H1 (cell line): ENCODE measurements around the gene DYNC2I2. TPM values are rescaled to one million over a fixed set of nuclear protein-coding genes. Genes with fewer than 3 reads are reported as not detected.

Source experiments
- CTCF ChIA-PET: fragments of 300-600 bp; sonication (Branson Sonifier 250); formaldehyde crosslinking; loops from one replicate; lab custom pipeline; 2021; ENCODE audit not compliant: partially characterized antibody; lab: Charles Lee
- POLR2A ChIA-PET: fragments of 300-600 bp; sonication (Branson Sonifier 250); formaldehyde crosslinking; loops from one replicate; lab custom pipeline; 2021; ENCODE audit warnings: inconsistent platforms; ENCODE audit not compliant: partially characterized antibody; lab: Charles Lee
- DNase-seq, 2 experiments: peaks; one replicate each; pipeline versions ENCODE4 v3.0.0 to v3.0.0-alpha.2; 2010 to 2022; ENCODE audit warnings: low spot score in 2 of 2, low read depth in 1 of 2, mixed read lengths in 1 of 2
- FAIRE-seq: peaks from 2 replicates; lab custom pipeline; 2011; peaks lifted over from hg19 to GRCh38; lab: Jason Lieb, UNC
- H2AFZ ChIP-seq: 2 replicates; pipeline ENCODE4 v1.8.1; 2012; ENCODE audit warnings: low read length, inconsistent platforms
- H2AK5ac ChIP-seq: 2 replicates; pipeline ENCODE4 v1.6.1; 2013; ENCODE audit warnings: low read depth, low read length
- H2BK120ac ChIP-seq: replicated peaks from 2 replicates; pipeline ENCODE3; 2013; ENCODE audit warnings: low read depth, low read length, inconsistent platforms
- H2BK12ac ChIP-seq: 2 replicates; pipeline ENCODE4 v1.6.1; 2013; ENCODE audit warnings: low read depth, low read length
- H2BK15ac ChIP-seq: 2 replicates; pipeline ENCODE4 v1.6.1; 2013; ENCODE audit warnings: low read length
- H2BK20ac ChIP-seq: 2 replicates; pipeline ENCODE4 v1.6.1; 2013; ENCODE audit warnings: low read length
- H2BK5ac ChIP-seq: 2 replicates; pipeline ENCODE4 v1.6.1; 2013; ENCODE audit warnings: low read depth, low read length
- H3K14ac ChIP-seq: 2 replicates; pipeline ENCODE4 v1.6.1; 2013; ENCODE audit warnings: inconsistent platforms; ENCODE audit not compliant: insufficient read length
- H3K18ac ChIP-seq: 2 replicates; pipeline ENCODE4 v1.6.1; 2013; ENCODE audit warnings: low read length; ENCODE audit errors: extremely low read depth
- H3K23ac ChIP-seq: 2 replicates; pipeline ENCODE4 v1.6.1; 2013; ENCODE audit warnings: inconsistent platforms; ENCODE audit not compliant: insufficient read length
- H3K23me2 ChIP-seq: 2 replicates; pipeline ENCODE4 v1.6.1; 2013; ENCODE audit warnings: low read depth, low read length
- H3K27ac ChIP-seq: 2 replicates; pipeline ENCODE4 v1.6.1; 2011; ENCODE audit warnings: low read depth, low read length, inconsistent platforms
- H3K27me3 ChIP-seq, 4 experiments: replicated peaks in 1 of 4; 1 replicate in 1 of 4; 2 replicates in 3 of 4; pipeline versions ENCODE4 v1.6.1 to v1.8.1; 2011 to 2013; ENCODE audit warnings: low read length in 3 of 4, mild to moderate bottlenecking in 3 of 4, inconsistent platforms in 2 of 4, mixed read lengths in 2 of 4, moderate library complexity in 1 of 4; ENCODE audit not compliant: control insufficient read depth in 3 of 4, insufficient read depth in 3 of 4; ENCODE audit errors: extremely low read depth in 1 of 4
- H3K36me3 ChIP-seq, 4 experiments: 2 replicates each; pipeline versions ENCODE4 v1.6.1 to v1.8.1; 2011 to 2013; ENCODE audit warnings: mild to moderate bottlenecking in 4 of 4, low read length in 3 of 4, moderate library complexity in 2 of 4, control low read depth in 1 of 4, inconsistent platforms in 1 of 4; ENCODE audit not compliant: insufficient read depth in 4 of 4, control insufficient read depth in 2 of 4
- H3K4ac ChIP-seq: replicated peaks from 2 replicates; pipeline ENCODE3; 2013; ENCODE audit warnings: low read length, low read depth, mixed read lengths, inconsistent platforms; ENCODE audit not compliant: insufficient read length
- H3K4me1 ChIP-seq, 4 experiments: replicated peaks in 1 of 4; 1 replicate in 1 of 4; 2 replicates in 3 of 4; pipeline versions ENCODE4 v1.6.1 to v1.8.1; 2011 to 2013; ENCODE audit warnings: low read length in 3 of 4, inconsistent platforms in 2 of 4, mixed read lengths in 1 of 4; ENCODE audit not compliant: insufficient read depth in 4 of 4, control insufficient read depth in 3 of 4
- H3K4me2 ChIP-seq, 2 experiments: 2 replicates each; pipeline versions ENCODE4 v1.6.1 to v1.8.1; 2011 to 2013; ENCODE audit warnings: low read depth in 2 of 2, low read length in 2 of 2, control low read depth in 1 of 2, inconsistent platforms in 1 of 2, mild to moderate bottlenecking in 1 of 2; ENCODE audit not compliant: insufficient read depth in 1 of 2
- H3K4me3 ChIP-seq, 4 experiments: fragments of 200-600, 300-600 bp in 1 of 4; sonication (generic), shearing (Covaris generic), sonication (Bioruptor Twin) in 1 of 4; 2 replicates each; pipeline versions ENCODE4 v1.5.1 to v1.8.1; 2011 to 2016; ENCODE audit warnings: low read length in 4 of 4, low read depth in 3 of 4, control low read depth in 2 of 4, inconsistent platforms in 2 of 4, mild to moderate bottlenecking in 2 of 4, mixed read lengths in 1 of 4, moderate library complexity in 1 of 4; ENCODE audit not compliant: insufficient read depth in 2 of 4; ENCODE audit errors: extremely low read depth in 1 of 4
- H3K56ac ChIP-seq: replicated peaks from 2 replicates; pipeline ENCODE3; 2013; ENCODE audit warnings: low read depth, mild to moderate bottlenecking, mixed read lengths, low read length, inconsistent platforms; ENCODE audit not compliant: insufficient read length
- H3K79me1 ChIP-seq: 2 replicates; pipeline ENCODE4 v1.6.1; 2013; ENCODE audit warnings: low read depth, low read length, control low read depth
- H3K79me2 ChIP-seq, 2 experiments: 2 replicates each; pipeline versions ENCODE4 v1.6.1 to v1.8.1; 2012 to 2013; ENCODE audit warnings: low read length in 2 of 2, mild to moderate bottlenecking in 2 of 2, inconsistent platforms in 1 of 2; ENCODE audit not compliant: insufficient read depth in 2 of 2, control insufficient read depth in 1 of 2
- H3K9ac ChIP-seq, 4 experiments: replicated peaks in 1 of 4; 1 replicate in 1 of 4; 2 replicates in 3 of 4; pipeline versions ENCODE4 v1.6.1 to v1.8.1; 2011 to 2013; ENCODE audit warnings: low read depth in 3 of 4, low read length in 3 of 4, control low read depth in 2 of 4, mild to moderate bottlenecking in 2 of 4, moderate library complexity in 2 of 4, inconsistent platforms in 1 of 4; ENCODE audit errors: extremely low read depth in 1 of 4
- H3K9me3 ChIP-seq, 2 experiments: 2 replicates each; pipeline versions ENCODE4 v1.6.1 to v1.8.1; 2012 to 2013; ENCODE audit warnings: mild to moderate bottlenecking in 2 of 2, moderate library complexity in 2 of 2, control low read depth in 1 of 2, inconsistent platforms in 1 of 2, low read depth in 1 of 2, low read length in 1 of 2, mixed read lengths in 1 of 2; ENCODE audit not compliant: insufficient read depth in 2 of 2
- H4K20me1 ChIP-seq, 2 experiments: replicated peaks in 1 of 2; 2 replicates each; pipeline versions ENCODE3 to v1.8.1; 2011 to 2013; ENCODE audit warnings: inconsistent platforms in 2 of 2, low read length in 2 of 2, mild to moderate bottlenecking in 1 of 2; ENCODE audit not compliant: insufficient read depth in 2 of 2, control insufficient read depth in 1 of 2
- H4K5ac ChIP-seq: 2 replicates; pipeline ENCODE4 v1.6.1; 2013; ENCODE audit warnings: low read length, low read depth, mixed read lengths, inconsistent platforms; ENCODE audit not compliant: insufficient read length
- H4K8ac ChIP-seq: 2 replicates; pipeline ENCODE4 v1.8.0; 2013; ENCODE audit warnings: mild to moderate bottlenecking, moderate library complexity, low read length, inconsistent platforms; ENCODE audit not compliant: insufficient read depth; ENCODE audit errors: extremely low read depth
- H4K91ac ChIP-seq: replicated peaks from 2 replicates; pipeline ENCODE3; 2013; ENCODE audit warnings: low read length, mixed read lengths, inconsistent platforms; ENCODE audit not compliant: insufficient read length
- CTCF ChIP-seq, 3 experiments: IDR thresholded peaks; 1 replicate in 2 of 3; 2 replicates in 1 of 3; pipeline versions ENCODE4 v1.5.1 to v1.6.1; 2011; ENCODE audit warnings: low read length in 3 of 3, mild to moderate bottlenecking in 3 of 3, inconsistent platforms in 2 of 3, low read depth in 1 of 3, moderate library complexity in 1 of 3; ENCODE audit not compliant: insufficient read depth in 1 of 3; ENCODE audit errors: control extremely low read depth in 1 of 3
- KDM5A ChIP-seq: fragments of 200-600 bp; IDR thresholded peaks from 2 replicates; pipeline ENCODE4 v1.7.1; 2012; ENCODE audit warnings: mild to moderate bottlenecking, low read length, inconsistent platforms, mixed read lengths
- NRF1 ChIP-seq: IDR thresholded peaks from 2 replicates; pipeline ENCODE4 v1.6.1; 2011; ENCODE audit warnings: mild to moderate bottlenecking, low read depth, low read length, improper control_type of control experiment
- PHF8 ChIP-seq: fragments of 200-600 bp; sonication (generic); conservative IDR thresholded peaks from 2 replicates; pipeline ENCODE4 v1.7.1; 2012; ENCODE audit warnings: low read depth, mild to moderate bottlenecking, inconsistent platforms, low read length, moderate library complexity
- POU5F1 ChIP-seq: IDR thresholded peaks from 2 replicates; pipeline ENCODE4 v1.6.1; 2011; ENCODE audit warnings: low read depth, mild to moderate bottlenecking, low read length, moderate library complexity
- RAD21 ChIP-seq, 2 experiments: IDR thresholded peaks in 1 of 2; conservative IDR thresholded peaks in 1 of 2; 2 replicates each; pipeline ENCODE4 v1.6.1; 2011; ENCODE audit warnings: low read depth in 2 of 2, low read length in 2 of 2, improper control_type of control experiment in 1 of 2, inconsistent platforms in 1 of 2, mild to moderate bottlenecking in 1 of 2, moderate library complexity in 1 of 2
- RBBP5 ChIP-seq: IDR thresholded peaks from 2 replicates; pipeline ENCODE4 v1.7.1; 2012; ENCODE audit warnings: low read depth, mild to moderate bottlenecking, inconsistent platforms, low read length, moderate library complexity, borderline replicate concordance
- RFX5 ChIP-seq: IDR thresholded peaks from 2 replicates; pipeline ENCODE4 v1.6.1; 2011; ENCODE audit warnings: low read depth, low read length, improper control_type of control experiment, borderline replicate concordance
- TAF7 ChIP-seq: optimal IDR thresholded peaks from 2 replicates; pipeline ENCODE3; 2011; ENCODE audit warnings: low read depth, mild to moderate bottlenecking, inconsistent platforms, low read length, moderate library complexity, borderline replicate concordance
- TCF12 ChIP-seq: IDR thresholded peaks from 2 replicates; pipeline ENCODE4 v1.6.1; 2011; ENCODE audit warnings: low read depth, mild to moderate bottlenecking, low read length
- ZNF274 ChIP-seq: IDR thresholded peaks from 2 replicates; pipeline ENCODE4 v1.7.0; 2012; ENCODE audit warnings: low read length, borderline replicate concordance; ENCODE audit errors: extremely low read depth
- WGBS, 2 experiments: shearing (Covaris generic) in 1 of 2; methylation state at CpG; one replicate each; pipeline versions ENCODE4 v1.1.6 to v1.1.7; 2013 to 2015; ENCODE audit warnings: low lambda C conversion rate in 2 of 2, mixed read lengths in 2 of 2, inconsistent platforms in 1 of 2, low coverage in 1 of 2, missing lambda C conversion rate in 1 of 2; ENCODE audit not compliant: insufficient replicate concordance in 2 of 2, insufficient coverage in 1 of 2, insufficient read length in 1 of 2; ENCODE audit errors: extremely low coverage in 1 of 2, missing lambda C conversion rate in 1 of 2; 5-methylcytosine and 5-hydroxymethylcytosine counted together
- polyA plus RNA-seq, 7 experiments: library from polyadenylated mRNA; depleted of rRNA in 3 of 7; stranded (reverse) in 5 of 7; unstranded in 2 of 7; fragments of >200 nt in 5 of 7; fragments of 200-250 nt in 2 of 7; gene quantifications; 1 replicate in 5 of 7; 2 replicates in 1 of 7; 4 replicates in 1 of 7; pipeline versions ENCODE4 v1.2.1 to v1.2.3, GENCODE V29; 2011 to 2013; ENCODE audit warnings: missing spikeins in 2 of 7, mixed read lengths in 2 of 7
- total RNA-seq: library from RNA; stranded (reverse); fragmentation: NEBNext Ultra II Directional; extraction: Animal tissue kit (Norgen Biotek cat#: 25700); gene quantifications from 2 replicates; pipeline ENCODE4 v1.2.1, GENCODE V29; 2021

The DYNC2I2 gene
- total and polyA plus RNA-seq, 2 of the 8 experiments (the other 6 are each of a cell fraction or from before 2014, with no cell fraction given): 58.0 to 78.5 TPM

- POLR2A ChIA-PET: interaction anchor here (0.9 to 15.6 kb wide), 2 partner anchors 50 to 333 kb away, joined by 3 to 313 read pairs; partner anchors contain the start of gene SET
- Histone ChIP-seq H3K4ac (no peak overlapping the region), H3K56ac (no peak overlapping the region), H3K23me2 (no peaks in the 10 kb centered on the region), H2BK20ac (no peak overlapping the region), H2BK15ac (no peak overlapping the region), H3K9ac (no peak overlapping the region), H3K79me2 (no peaks in the 10 kb centered on the region; a peak in 1 of 4 replicates), H2AK5ac (no peak overlapping the region), H3K79me1 (peaks cover 7% of the 10 kb centered on the region; the same call in 1 of the 2 replicates), H2BK120ac (no peak overlapping the region), H2BK12ac (no peak overlapping the region), H3K14ac (no peak overlapping the region), H4K91ac (no peak overlapping the region), H3K4me3 (no peak overlapping the region), H2BK5ac (no peak overlapping the region; the same call in 1 of the 2 replicates), H4K5ac (no peak overlapping the region), H3K4me1 (peaks cover 0 to 7% (median 4%) of the 10 kb centered on the region in 4 experiments; a peak in 5 of 7 replicates), H3K18ac (no peak overlapping the region), H4K8ac (no peak overlapping the region), H4K20me1 (peaks cover 3 to 16% of the 10 kb centered on the region in 2 experiments), H3K36me3 (peaks cover 7 to 16% (median 11%) of the 10 kb centered on the region in 4 experiments; a peak in 5 of 8 replicates), H3K4me2 (no peak overlapping the region), H3K23ac (no peak overlapping the region), H2AFZ (no peak overlapping the region), H3K9me3 (no peaks in the 10 kb centered on the region), H3K27me3 (no peaks in the 10 kb centered on the region), H3K27ac (no peak overlapping the region)
- CTCF ChIA-PET: interaction anchor here (1.0 kb wide), 1 partner anchor 93 kb away, joined by 3 read pairs; no protein-coding TSS in a partner anchor
- FAIRE-seq (no peak), DNase-seq (no peak)
- WGBS, 2 experiments: 97% methylated on average over 18 of the region's 18 CpGs; no CpG with 5 or more reads in 1 of the 2 experiments
- TF ChIP-seq KDM5A (no peak), TAF7 (no peak), ZNF274 (no peak), RAD21 (IDR thresholded peaks at IDR 0.05 in 1 of 2, conservative IDR thresholded peaks at IDR 0.05 in 1 of 2; ENCODE audit: low read depth in 2 of 2, low read length in 2 of 2) (no peak), POU5F1 (no peak), RFX5 (no peak), NRF1 (no peak), RBBP5 (no peak), TCF12 (no peak), CTCF (IDR thresholded peaks at IDR 0.05; ENCODE audit: control extremely low read depth in 1 of 3, insufficient read depth in 1 of 3, low read depth in 1 of 3, low read length in 3 of 3) (no peak), PHF8 (no peak)
Observed at GRCh38 chr9:128640603-128641002, 16.0 kb downstream of the DYNC2I2 start.
